T-helper 2 cell treated with Interferon-gamma antibody and Interleukin-4, amounts not matched to agents 100 ng/mL and 5 ng/mL, for 36 hours (primary cell): Measurements from ENCODE around the gene MCCD1. TPM values are rescaled to one million over a fixed set of nuclear protein-coding genes. Genes with fewer than 3 reads are reported as not detected.
"Not testable (repeated sequence)": the region's sequence is repeated elsewhere in the genome, so short reads cannot be mapped to it uniquely, and the experiment has no call there.

ENCODE experiments used
- intact Hi-C: fragments of 100-400 bp; cut with micrococcal nuclease; formaldehyde crosslinking; loops from one replicate; pipeline ENCODE4 v1.15.1; 2023
- total RNA-seq: library from RNA; stranded (reverse); gene quantifications from 2 replicates; pipeline ENCODE4 v1.2.3, GENCODE V29; 2022

The MCCD1 gene
- total RNA-seq, 1 donor from 2014 or later, result not detected

DNA sequence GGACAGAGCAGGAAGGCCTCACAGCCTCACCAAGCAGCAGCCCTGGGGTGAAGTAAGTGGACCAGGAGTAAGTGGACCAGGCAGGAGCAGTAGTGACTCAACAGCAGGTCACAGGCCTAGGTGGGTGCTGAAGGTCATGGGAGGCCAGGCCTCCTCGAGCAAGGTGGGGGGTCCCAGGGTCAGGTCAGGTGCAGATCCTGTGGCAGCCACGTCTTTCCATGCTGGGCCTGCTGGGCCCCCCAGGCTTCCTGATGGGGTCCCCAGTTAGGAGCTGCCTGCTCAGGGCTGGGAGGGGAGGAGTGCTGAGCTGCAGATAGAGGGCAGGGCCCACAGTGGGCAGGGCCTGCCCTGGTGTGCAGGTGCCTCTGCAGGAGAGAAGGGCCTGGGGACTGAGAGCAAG, 19.7 kb upstream of the MCCD1 start:
- intact Hi-C loops, result not testable (repeated sequence)

DNA sequence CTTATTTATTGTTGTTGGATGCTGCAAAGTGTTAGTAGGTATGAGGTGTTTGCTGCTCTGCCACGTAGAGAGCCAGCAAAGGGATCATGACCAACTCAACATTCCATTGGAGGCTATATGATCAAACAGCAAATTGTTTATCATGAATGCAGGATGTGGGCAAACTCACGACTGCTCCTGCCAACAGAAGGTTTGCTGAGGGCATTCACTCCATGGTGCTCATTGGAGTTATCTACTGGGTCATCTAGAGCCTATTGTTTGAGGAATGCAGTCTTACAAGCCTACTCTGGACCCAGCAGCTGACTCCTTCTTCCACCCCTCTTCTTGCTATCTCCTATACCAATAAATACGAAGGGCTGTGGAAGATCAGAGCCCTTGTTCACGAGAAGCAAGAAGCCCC, 18.8 kb upstream of the MCCD1 start:
- intact Hi-C loops, result no loop called here

DNA sequence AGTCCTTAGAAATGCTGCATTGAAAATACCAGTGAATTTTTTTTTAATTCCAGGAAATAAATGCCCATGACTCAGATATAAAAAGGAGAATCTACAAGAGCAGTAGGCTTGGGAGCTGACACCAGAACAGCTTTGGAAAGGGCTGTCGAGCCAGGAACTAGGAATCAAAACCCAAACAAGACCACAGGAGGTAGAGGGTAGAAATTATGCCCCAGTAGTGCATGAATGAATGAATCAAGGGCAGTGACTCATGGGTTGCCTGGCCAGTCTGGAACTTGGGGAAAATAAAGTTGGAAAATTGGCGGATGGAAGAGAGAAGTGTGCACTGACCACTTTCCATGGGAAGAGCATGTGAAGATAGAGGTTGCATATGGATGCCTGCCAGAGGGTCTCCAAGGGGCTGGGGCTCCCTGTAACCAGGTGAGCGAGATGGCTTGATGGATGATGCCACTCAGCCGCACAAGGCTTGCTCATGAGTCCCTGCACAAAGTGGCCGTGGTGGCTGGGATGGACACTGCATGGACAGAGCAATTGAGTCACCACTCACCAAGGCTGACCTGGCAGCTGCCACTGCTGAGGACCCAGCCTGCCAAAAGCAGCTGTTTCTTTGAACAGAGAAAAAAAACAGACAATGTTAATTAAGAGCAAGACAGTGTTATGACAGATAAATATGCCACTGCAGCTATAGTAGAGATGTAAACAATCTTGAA, 15.2 kb upstream of the MCCD1 start:
- intact Hi-C loops, result no loop called here

DNA sequence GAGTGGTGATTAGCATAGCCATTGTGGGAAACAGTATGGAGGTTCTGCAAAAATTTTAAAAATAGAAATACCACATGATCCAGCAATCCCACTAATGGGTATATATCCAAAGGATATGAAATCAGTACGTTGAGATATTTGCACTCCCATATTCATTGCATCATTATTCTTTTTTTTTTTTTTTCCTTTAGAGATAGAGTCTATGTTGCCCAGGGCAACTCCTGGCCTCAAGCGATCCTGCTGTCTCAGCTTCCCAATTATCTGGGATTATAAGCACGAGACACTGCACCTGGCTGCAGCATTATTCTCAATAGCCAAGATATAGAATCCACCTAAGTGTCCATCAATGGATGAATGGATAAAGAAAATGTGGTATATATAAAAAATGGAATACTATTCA, 6.9 kb upstream of the MCCD1 start:
- intact Hi-C loops, result no loop called here

DNA sequence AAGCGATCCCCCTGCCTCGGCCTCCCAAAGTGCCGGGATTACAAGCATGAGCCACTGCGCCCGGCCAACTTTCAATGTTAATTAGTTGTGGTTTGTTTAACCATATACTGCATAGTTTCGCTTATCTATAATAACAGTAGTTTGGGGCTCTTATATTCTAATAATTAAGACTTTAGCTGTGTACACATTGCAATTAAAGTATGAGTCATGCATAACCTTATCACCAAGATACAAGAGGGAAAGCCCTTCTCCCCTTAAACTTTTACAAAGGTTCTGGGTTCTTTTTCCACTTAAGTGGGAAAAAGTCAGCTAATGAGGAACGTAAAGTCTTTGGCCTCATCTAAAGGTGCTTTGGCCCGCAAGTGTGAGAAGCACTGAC, 3.2 kb upstream of the MCCD1 start:
- intact Hi-C loops, result no loop called here

DNA sequence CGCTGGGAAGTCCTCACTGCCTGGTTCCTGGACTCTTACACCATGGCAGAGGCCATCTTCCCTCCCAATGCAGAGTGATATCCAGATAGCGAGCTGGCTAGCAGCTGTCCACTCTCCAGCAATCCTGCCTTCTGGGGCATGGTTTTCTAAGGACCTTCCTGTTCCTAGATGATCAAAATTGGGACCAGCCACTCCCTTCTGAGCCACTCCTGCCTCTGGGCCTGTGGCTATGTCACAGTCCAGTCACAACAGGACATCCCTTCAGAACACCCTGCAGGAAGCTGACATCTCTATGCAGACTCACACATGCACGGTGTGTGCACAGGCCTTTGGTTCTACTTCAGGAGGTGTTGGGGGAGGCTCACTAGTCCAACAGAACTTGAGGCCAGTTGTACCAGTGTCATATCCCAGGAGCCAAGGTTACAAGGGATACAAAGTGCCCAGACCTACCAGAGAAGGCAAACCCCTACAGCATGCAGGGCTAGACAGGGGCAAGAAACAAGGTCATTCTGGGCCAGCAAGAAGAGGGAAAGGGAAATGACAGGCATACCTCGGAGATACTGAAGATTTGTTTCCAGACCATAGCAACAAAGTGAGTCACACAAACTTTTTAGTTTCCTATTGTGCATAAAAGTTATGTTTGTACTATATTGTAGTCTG, 2.7 kb upstream of the MCCD1 start:
- intact Hi-C loops, result no loop called here

DNA sequence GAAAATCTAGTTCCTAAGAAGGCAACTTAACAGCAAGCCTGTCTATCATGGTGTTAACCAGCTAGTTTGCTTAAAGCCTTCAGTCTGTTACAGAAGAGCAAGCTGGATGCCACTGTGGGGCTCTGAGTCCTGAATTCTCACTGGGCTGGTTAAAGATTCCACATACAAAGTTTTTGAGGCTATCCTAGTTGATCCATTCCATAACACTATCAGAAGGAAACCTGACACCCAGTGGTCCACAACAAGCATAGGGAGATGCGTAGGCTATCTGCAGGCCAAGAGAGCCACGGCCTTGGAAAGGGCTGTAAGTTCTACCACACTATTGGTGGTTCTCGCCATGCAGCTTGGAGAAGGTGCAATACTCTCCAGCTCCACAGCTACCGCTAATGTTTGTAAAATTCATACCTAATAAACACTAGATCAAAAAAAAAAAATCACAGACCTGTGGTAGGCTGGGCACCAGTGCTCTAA, 420 bp upstream of the MCCD1 start:
- intact Hi-C loops, result no loop called here

DNA sequence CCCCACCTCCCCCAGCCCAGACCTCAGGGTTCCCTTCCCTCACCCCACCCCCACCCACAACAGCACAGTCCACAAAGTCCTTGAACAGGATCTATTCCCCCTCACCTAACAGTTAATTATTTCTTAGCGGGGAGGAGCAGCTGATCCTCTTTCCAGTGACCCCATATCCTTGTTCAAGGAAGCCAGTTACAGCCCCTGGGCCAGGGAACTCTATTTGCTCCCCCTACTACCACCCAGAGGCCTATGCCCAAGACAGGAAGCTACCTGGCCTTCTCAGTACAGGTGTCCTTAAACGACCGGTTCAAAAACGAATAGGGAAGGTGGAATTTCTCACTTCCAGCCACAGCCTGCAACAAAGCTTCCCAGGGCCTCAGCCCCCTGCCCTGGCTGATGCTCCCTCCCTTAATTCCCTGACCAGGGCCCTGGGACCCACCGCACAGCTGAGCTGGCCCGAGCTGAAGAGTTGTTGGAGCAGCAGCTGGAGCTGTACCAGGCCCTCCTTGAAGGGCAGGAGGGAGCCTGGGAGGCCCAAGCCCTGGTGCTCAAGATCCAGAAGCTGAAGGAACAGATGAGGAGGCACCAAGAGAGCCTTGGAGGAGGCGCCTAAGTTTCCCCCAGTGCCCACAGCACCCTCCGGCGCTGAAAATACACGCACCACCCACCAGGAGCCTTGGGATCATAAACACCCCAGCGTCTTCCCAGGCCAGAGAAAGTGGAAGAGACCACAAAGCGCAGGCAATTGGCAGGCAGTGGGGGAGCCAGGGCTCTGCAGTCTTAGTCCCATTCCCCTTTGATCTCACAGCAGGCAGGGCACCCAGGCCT, 778 bp downstream of the MCCD1 start:
- intact Hi-C loops, result no loop called here

DNA sequence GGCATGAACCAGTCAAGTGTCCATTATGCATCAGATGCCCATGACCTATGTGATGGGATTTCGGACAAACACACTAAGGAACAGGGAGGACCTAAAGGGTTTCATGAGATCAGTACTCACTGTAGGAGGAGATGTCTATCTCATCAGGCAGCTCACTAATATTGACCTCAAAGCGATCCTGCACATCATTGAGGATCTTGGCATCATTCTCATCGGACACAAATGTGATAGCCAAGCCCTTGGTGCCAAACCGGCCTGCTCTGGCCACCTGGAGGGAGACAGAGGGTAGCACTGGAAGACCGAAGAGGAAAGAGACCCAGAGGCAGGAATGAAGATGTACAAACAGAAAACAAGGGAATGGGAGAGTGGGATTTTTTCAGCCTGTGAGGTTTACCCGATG, 1.9 kb downstream of the MCCD1 start:
- intact Hi-C loops, result no loop called here

DNA sequence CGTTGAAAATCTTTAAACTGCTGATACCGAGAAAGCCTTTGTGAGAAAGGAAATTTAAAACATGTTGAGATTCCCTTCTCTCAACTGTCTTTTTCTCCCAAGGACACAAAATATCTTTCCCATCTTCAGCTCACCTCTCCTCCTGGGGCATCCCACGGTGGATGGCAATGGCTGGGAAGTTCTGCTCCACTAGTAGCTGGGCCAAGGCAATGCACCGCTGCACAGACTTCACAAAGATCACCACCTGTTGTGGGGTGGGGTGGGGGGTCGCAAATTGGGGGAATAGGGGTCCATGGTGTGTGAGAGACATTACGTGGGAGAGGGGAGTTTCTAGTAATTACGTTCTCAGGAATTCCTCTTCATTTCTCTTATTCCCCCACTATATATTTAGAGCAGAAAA, 2.4 kb downstream of the MCCD1 start:
- intact Hi-C loops, result no loop called here

DNA sequence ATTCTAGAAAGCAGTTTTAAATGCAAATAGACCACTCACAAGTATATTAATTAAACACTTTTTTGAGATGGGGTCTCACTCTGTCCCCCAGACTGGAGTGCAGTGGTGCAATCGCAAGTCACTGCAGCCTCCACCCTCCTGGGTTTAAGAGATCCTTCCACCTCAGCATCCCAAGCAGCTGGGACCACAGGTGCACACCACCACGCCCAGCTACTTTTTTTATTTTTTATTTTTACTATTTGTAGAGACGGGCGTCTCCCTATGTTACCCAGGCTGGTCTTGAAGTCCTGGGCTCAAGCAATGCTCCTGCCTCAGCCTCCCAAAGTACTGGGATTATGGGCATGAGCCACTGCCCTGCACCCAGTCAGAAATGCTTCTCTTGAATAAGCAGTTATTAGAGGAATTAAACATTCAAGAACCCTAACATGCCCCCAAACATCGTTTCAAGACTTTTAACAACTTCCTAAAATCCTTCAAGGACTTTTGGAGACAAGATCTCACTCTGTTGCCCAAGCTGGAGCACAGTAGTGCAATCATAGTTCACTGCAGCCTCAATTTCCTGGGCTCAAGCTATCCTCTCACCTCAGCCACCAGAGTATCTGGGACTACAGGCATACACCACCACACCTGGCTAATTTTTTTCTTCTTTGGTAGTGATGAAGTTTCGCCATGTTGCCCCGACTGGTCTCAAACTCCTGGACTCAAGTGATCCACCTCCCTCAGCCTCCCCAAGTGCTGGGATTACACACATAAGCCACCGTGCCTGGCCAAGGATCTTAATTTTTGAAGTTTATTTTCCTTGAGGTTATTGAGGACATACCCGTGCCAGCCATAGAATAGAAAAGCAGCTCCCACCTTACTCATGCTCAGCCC, 3.2 kb downstream of the MCCD1 start:
- intact Hi-C loops, result no loop called here

DNA sequence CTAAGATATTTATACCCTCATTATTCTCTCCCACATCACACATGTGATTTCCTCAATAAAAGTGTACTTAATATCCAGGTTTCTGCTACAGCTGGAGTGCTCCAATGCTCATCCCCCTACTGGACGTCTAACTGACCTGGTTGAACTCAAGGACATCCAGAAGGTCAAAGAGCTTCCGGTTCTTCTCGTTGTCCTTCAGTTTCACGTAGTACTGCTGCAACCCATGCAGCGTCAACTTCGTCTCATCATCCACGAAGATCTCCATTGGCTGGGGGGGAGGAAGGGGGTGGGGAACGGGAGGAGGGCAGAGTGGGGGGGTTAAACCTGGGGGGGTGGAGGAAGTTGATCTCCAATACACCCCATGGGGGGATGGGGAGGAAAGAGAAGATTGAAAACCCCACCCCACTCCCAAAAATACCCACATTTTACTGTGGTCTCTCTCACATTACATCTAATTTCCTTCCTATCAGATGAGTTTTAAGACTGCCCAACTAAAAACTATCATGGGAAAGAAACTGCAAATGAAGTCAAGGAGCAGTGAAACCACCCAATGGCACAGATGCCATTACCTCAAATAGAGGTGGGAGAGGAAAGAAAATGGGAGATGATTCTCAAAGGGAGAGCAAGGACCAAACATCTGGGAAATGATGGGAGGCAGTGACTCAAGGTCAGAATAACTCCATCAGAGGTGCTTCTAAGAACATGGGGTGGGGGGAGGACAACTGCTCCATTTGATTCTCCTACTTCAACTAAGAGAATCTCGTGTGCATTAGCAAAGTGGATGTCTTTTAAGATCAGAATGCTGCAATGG, 4.1 kb downstream of the MCCD1 start:
- intact Hi-C loops, result no loop called here

DNA sequence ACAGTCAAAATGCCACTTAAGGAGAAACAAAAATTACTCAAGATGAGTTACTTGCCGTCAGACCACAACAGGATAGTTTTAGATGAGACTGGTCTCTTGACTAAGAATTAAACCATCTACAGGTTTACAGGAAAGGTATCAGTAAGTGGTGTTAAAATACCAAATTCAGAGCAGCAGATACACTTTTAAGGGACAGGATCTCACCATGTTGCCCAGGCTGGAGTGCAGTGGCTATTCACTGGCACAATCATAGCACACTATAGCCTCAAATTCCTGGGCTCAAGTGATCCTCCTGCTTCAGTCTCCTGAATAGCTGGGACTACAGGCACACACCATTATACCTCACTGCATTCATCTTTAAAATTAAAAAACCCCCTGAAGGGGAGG, 4.7 kb downstream of the MCCD1 start:
- intact Hi-C loops, result no loop called here

DNA sequence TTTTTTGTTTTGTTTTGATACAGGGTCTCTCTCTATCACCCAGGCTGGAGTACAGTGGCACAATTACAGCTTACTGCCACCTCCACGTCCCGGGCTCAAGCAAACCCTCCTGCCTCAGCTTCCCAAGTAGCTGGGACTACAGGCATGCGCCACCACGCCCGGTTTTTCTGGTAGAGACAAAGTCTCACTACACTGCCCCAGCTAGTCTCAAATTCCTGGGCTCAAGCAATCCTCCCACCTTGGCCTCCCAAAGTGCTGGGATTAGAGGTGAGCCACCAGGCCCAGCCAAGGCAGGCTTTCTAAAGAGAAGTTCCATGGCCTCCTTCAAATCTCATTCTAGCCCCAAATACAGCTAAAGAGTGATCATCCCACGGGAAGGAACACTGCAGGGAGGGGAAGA, 5.2 kb downstream of the MCCD1 start:
- intact Hi-C loops, result no loop called here

DNA sequence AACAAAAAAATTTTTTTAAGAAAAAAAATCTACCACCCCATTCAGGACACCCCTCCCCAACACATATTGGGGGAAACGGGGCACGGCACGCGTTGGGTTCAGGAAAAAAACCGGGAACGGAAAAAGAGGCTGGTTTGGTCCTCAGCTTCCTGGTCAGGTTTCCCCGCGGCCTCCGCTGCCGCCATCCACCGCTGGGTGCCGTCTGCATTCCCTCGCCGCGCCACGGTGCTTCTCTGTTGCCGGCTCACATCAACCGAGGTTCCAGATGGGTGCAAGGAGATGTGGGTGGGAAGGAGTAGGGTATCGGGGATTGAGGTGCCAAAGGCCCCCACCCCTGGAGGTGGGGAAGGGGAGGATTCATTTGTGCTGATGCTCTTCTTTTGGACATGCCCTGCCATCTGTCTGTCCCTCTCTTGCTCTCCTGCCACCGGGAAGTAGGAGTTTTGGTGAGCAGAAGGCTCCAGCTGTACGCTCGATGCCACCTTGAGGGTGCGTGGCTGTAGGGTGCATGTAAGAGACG, 5.8 kb downstream of the MCCD1 start:
- intact Hi-C loops, result no loop called here

DNA sequence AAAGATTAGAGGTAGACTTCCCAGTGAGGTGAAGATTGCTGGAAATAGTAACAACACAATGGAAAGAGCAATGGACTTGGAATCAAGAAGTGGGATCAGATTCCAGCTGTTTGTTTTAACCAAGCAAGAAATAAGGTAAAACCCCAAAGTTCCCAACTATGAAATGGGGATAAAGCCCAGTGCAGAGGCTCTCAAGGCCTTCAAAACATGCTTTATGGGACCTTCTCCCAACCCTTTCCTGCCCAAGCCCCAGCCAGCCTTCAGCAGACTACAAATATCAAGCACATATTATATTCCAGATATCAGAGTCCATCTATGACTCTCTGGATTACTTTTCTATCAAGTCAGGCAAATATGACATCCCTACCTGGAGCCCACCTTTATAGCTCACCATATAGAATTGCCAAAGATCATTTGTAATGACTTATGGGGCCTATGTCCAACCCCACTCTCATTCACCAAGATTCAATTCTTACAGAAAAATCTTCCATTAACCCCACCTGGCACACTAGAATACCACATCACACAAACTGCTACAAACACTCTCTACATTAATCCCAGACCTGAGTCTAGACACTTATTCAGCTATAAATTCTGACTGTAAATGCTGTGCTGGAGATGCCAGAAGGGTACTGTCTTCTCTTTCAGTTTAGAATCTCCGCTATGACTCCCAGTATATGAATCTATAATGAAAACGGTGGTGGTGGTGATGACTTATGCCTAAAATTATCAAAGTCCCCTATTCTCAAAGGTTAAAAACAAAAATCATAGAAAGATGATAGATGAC, 7.0 kb downstream of the MCCD1 start:
- intact Hi-C loops, result no loop called here

DNA sequence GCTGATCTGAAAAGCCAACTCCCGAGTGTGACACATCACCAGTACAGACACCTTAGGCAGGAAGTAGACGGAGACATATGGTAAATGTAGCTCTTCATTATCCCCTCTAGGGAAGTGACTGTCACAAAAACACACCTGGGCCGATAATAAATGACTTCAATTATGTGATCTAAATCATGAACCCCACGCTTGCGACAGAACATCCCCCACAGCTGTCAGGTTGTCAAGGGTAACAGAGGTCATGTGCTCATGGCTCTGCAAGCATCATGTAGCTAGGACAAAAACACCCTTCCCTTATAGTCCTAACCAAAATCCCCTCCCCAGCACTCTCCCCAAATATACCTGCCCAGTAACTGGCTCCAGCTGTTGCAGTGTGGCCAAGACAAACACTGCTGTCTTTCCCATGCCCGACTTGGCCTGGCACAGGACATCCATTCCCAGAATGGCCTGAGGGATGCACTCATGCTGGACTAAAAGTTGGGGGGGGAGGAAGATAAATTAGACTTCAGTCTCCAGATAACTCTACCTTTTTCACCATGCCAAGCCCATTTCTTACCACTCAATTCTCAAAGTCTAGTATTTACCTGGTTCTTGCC, 10.1 kb downstream of the MCCD1 start:
- intact Hi-C loops, result no loop called here

DNA sequence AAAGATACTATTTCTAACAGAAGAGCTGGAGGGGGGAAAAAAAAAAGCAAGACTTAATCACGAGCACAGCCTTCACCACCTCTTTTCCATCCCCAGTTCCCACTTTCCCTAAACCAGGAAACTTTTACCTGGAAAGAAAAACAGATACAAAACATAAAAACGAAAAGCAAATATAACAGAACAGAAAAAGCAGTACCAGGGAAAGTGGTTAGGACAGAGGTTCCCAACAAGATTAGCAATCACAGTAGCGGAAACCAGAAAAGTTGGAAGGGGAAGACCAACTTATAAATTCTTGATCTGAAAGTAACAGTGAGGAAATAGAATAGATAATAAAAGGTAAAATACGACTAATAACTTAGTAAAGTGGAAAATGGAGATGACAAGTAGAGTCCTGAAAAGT, 11.9 kb downstream of the MCCD1 start:
- intact Hi-C loops, result loop anchor here (1.0 to 10.0 kb wide), 8 partner anchors 46 to 592 kb away; partner anchors contain the start of genes CLIC1, FKBPL, HLA-C and MICA
